NAMALWA (cell line): Measurements from ENCODE around the gene DUSP6.

Experiments
- DNase-seq: peaks from one replicate; pipeline ENCODE4 v3.0.0-alpha.2; 2015; ENCODE audit warnings: low spot score

Gene DUSP6, protein sequence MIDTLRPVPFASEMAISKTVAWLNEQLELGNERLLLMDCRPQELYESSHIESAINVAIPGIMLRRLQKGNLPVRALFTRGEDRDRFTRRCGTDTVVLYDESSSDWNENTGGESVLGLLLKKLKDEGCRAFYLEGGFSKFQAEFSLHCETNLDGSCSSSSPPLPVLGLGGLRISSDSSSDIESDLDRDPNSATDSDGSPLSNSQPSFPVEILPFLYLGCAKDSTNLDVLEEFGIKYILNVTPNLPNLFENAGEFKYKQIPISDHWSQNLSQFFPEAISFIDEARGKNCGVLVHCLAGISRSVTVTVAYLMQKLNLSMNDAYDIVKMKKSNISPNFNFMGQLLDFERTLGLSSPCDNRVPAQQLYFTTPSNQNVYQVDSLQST

GRCh38 chr12:89352492-89353187, at the start of gene DUSP6:
Gene DUSP6, minus strand, starts transcription at chr12:89352501. Its CDS starts 462 bp downstream, at chr12:89352039.
- DNase-seq = no peak

- DNase-seq = no peak
These were observed 49.2 kb upstream of the DUSP6 start for GRCh38 chr12:89401433-89402058.

DNA sequence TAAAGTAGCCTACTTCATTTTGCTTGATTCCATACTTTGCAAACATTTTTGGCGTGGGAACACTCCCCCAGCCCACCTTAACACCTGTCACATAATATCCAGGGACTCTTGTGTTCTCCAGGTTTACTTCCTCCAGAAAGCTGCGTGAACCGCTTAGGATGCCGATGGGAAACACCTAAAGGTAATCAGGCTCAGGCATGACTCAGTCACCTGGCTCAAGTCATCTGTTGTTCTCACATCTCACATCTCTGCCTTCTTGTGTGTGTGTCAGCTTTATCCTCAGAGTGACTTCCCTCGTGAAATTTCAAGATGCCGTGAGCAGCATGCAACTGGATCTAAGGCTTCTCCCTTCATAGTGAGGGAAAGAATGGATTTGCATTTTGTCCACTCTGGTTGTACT, 48.1 kb upstream of the DUSP6 start:
- DNase-seq = no peak

DNA sequence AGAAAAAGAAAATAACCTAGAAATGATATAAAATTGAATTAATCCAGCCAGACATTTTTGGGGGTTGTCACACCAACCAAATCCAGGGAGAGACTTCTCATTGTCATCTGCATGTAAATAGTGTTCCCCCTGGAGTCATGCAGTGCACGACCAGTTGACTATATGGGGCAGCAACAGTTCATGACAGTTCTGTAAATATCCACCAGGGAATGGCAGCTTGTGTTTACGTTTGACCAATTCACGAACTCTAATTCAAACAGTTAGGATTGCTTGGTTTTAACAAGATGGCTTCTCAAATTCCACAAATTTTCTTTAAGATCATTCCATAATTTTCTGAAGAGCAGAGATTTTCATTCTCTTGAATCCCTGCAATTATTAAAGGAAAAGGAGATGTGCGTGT, 43.4 kb upstream of the DUSP6 start:
- no peak for DNase-seq

DNA sequence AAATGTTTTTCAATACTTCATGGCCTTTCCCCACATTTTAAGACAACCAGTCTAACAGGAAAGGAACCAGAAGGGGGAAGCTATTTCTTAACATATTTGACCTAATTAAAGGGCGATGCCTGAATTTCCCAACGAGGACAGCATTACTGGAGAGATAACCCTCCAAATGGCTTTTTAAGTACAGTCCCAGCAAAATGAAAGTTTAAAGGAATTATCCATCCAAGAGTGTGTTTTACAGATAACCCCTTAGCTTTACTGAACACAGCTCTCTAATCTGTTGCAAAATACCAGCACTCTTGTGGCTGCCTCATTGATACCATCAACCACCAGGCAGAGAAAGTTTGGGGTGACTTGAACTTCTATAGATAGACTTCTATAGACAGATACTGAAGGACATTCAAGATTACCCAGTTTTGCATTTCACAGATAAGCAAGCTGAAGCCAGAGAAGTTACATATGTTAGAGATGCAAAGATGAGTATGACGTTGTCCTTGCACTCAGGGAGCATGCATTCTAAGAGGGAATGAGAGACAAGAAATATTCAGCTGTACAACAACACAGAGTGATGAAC, 41.3 kb upstream of the DUSP6 start:
- DNase-seq = no peak

- no peak for DNase-seq
These were observed 40.1 kb upstream of the DUSP6 start for GRCh38 chr12:89392391-89392790.

DNA sequence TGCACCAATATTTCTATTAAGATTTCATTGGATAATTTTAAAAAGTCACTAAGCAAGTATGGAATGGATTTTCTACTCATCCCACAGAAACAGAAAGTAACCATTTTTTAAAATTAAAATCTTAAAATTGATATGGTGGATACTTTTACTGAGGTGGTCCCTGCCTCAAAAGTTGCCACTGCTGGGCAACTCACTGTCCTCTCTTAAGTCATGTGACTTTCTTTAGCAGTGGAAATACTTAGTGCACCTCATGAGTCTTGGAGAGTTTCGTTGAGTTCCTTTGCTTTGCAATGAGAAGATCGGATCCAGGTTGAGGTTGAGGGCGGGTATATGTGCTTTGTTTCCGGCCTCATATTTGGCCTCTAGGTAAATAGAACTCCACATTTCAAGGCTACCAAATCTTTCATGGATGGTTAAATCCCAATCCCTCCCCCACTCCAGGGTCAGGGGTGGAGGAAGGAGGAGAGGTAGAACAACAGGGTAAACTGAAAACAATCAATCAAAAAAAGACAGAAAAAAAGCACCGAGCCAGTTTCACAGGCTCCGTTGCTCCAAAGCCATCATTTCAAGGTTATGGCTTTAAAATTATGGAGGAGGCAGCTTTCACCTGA, 39.5 kb upstream of the DUSP6 start:
- DNase-seq = no peak

DNA sequence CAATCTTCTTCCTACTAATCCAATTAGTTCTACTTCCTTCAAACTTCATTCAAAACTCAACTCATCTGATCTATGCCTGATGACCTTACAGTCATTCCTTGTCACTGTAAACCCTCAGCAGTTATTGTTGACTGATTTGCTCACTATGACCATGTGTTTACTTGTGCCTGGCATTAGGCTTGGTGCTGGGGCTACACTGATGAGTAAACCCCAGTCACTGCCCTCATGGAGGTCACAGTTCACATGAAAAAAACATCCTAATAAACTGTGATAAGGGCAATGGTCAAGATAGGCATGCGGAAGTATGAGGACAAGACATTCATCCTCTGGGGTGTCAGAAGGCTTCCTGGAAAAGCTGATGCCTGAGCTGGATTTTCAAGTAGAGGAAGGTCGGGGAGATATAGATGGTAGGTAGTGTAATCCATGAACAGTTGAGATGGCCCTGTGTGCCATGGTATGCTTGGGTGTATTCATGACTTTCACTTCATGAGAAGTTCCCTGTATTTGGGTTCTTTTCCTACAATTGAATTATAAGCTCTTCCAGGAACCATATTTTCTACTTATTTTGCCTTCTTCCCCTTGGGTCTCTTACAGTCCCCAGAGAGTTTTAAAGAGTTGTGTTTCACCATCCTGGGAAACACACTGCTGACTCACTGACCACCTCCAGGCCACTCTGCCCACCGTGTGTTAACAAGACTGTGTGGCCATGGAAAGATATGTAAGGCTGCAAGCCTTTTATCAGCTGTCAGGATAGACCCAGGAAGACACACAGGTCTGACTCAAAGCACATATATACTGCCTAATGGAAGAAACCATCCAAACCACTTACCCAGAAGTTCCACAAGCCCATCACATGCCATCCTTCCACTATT, 38.7 kb upstream of the DUSP6 start:
- DNase-seq = no peak

DNA sequence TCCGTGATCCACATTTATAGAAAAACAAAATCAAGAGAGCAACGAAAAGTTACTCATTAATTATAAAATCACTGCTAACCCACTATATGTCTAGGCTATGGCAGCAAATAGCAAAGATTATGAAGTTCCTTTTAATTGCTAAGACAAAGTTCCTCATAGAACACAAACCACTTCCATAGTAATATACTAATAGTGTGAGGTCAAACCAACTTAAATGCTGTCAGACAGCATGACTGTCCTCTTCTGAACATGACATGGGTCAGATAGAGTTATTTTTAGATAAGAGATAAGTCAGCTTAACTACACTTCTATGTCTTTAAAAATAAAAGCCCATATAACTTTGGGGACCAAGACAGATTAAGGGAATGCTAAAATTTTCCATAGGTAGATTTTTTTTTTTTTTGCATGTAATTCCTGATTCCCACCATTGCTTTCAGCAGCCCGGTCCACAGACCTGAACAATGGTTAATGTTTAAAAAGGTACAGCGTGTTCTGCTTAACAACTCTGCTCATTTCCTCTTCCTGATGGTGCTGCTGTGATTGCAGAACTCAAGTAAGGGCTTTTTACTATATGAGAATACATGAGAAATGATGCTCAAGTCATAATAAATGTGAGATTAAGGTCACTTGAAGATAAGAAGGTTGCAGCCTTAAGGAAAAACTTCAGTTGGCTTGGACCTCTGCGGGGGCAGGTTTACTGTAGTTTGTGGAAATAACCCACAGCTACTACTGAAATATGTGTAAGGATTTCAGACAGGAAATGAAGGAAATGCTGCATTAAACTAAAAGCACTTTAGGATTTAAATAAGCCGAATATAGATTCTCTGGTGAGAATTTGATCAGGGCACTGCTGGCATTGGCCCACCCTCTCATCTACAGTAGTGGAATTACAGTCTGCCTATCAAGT, 37.7 kb upstream of the DUSP6 start:
- no peak for DNase-seq

DNA sequence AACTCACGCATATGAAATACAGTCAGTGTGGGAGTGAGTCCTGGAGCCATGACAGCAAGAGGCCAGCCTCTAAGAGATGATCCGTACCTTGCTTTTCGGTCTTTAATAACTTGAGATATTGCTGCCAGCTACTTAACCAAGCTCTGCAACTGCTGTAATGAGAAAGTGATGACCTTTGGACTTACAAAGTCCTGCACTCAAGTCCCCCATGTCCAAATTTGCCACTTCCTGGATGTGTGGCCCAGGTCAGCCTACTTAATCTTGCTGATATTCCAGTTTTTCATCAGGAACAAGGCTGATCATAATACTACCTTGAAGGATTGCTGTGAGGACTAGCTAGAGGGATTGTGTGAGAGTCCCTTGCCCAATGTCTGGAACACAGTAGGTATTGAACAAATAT, 33.8 kb upstream of the DUSP6 start:
- no peak for DNase-seq

- DNase-seq = no peak
These were observed 32.5 kb upstream of the DUSP6 start for GRCh38 chr12:89384807-89385206.

- DNase-seq = no peak
These were observed 31.9 kb upstream of the DUSP6 start for GRCh38 chr12:89384050-89384758.

DNA sequence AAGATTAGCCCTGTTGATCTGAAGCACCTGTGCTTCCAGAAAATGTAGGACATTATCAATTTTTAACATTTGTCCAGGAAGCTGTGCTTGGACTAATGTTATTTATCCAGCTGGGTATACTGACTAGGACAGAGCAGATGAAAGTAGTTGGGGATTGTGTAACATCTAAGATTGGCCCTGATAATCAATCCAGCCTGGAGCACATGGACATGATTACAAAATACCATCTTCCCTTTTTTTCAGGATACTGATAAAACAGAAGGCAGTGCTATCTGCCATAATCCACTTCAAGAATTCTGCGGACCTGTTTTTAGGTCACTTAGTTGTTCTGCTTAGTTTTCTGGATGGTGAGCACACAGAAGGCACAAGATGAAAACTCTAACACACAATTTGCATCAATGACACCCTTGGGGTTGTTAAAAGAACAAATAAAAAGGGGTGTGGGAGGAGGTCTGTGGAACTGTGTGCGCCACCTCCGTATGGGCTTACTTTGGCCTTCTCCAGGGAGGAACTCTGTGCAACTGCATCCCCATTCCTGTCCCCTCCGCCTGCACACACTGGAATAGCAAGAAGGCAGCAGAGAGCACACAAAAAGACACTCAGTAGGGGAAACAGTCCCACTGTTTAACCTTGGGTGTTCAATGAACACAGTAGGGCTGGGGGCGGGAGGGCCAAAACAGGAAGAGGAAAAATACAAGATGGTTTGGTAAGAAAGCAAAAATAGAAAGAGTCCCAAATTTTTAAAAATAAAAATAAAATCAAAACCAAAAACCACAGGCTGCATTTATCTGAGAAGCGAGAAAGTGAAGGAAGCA, 31.1 kb upstream of the DUSP6 start:
- no peak for DNase-seq

DNA sequence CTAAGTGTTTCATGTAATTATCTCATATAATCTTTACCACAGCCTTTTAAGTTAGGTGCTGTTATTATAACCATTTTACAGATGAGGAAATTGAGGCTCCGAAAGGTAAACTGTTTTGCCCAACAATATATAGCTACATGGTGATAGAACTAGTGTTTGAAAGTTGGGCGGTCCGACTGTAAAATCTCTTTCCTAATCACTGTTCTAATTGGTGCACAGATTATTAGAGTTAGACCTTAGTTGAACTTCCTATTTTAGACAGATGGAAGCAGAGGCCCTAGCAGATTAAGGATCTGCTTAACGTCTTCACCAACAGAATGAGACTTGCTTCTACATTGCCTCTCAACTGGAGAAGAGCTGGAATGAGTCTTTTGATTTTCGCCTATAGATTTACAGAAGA, 30.0 kb upstream of the DUSP6 start:
- DNase-seq = no peak

DNA sequence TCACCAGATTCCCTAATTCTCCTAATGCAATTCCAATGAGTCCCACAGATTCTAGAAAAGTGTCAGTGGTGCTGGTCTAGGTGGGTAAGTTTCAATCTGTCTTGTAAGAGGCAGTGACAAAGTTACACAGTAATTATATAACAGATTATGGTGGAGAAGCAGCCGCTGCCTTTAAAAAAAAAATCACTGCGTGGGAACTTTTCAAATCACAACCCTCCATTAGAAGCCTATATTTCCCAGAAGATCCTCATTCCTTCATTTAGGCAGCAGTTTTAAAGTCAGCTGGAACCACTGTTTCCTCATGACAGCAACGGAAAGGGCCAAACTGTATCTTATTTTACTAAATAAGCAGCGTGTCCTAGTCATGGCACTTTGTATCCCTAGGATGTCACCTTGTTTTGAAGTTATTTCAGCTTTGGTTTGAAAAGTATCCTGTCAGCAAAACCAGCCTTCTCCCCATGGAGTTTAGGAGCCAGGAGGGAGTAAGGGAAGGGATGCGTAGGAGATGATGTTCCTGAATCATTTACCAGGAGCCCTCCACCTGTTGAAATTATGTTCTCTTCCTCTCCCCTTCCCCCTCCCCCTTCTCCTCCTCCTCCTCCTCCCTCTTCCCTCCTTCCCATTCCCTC, 27.7 kb upstream of the DUSP6 start:
- DNase-seq = no peak

DNA sequence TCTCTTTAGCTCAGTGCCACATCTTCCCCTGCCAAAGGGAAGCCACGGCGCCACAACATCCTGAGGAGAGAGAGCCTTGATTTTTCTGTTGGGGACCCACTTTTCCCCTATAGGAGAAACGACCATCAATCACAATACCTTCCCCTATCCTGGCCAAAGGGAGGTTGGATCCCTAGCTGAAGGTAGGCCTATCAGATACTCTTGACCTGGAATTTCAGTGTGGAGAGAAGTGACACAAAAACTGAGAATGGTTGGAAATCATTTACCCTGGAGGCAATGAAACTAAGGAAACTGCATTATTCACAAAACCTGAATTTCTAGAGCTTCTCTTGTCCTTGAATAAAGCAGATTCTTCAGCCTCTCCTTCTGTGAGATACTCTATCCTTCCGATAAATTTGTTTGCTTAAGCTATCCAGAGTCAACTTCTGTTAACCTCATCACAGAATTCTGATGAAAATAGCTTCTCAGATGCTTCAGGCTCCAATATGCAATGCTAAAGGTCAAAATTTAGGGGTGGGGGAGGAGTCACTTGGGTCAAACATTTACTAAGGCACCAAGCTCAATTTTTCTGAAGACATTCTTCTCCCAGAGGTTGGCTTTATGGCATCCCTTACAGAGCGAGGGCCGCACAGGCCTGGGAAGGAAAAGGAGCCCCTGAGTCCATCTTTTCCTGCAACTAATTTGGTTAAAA, 27.0 kb upstream of the DUSP6 start:
- DNase-seq = no peak

GRCh38 chr12:89376844-89377243, 24.5 kb upstream of the DUSP6 start:
- DNase-seq = no peak

DNA sequence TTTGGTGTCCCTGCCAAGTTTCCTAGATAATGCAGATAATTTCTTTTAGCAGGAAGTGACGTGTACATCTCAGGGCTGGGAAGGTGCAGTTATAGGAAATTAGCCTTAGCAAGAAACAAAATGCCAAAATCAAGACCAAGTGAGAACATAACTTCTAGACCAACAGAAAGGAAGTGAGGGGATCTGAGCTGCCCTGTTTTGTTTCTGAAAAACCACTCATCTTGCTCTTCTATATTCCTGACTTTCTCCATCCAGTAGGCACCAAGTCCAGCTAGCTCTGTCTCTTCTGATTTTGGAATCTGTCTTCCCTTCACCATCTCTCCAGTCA, 23.9 kb upstream of the DUSP6 start:
- no peak for DNase-seq
